G401 (cell line): ENCODE data around the gene ECT2L. TPM values are rescaled to one million over a fixed set of nuclear protein-coding genes. Genes with fewer than 3 reads are reported as not detected.

ENCODE experiments used
- DNase-seq: peaks from one replicate; pipeline ENCODE4 v3.0.0-alpha.2; 2015; ENCODE audit warnings: low spot score
- in situ Hi-C: cut with HindIII; loops from 2 replicates; pipeline ENCODE4 v1.10.0; 2016; ENCODE audit warnings: low sequenced_read_pairs, mixed read lengths
- total RNA-seq: library from RNA; depleted of rRNA; stranded (reverse); fragments of >200 nt; shearing (Covaris generic); gene quantifications from 2 replicates; pipeline ENCODE4 v1.2.3, GENCODE V29; 2014; rRNA removed

ECT2L gene, protein sequence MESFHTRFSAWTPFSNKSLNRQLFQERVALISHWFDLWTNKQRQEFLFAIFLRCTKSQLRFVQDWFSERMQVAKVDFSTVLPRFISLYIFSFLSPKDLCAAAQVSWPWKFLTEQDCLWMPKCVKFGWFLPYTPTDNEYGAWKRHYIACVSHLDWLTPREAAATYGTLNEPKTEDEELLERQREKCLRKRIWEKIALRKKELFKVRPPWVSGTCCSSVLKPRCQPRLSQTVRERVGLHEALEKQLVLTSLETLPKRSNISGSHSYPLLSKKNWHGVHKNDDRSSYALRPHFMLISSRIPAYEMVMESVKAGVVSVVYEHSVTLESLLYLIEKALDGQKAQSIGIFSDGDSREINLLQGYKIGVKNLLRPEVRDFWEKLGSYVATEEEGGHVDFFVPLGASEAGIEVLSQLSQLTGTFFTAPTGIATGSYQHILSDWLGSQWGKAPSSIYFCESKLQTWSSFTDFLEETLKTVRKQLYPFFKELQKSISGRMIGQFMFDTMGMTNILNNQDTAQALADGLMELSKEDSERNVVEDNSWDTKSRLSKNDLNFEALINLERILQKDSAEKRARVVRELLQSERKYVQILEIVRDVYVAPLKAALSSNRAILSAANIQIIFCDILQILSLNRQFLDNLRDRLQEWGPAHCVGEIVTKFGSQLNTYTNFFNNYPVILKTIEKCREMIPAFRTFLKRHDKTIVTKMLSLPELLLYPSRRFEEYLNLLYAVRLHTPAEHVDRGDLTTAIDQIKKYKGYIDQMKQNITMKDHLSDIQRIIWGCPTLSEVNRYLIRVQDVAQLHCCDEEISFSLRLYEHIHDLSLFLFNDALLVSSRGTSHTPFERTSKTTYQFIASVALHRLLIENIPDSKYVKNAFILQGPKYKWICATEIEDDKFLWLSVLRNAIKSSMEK
- total RNA-seq, result not detected in 2 replicates

GRCh38 chr6:138795809-138796603 lies at the start of gene ECT2L:
Gene ECT2L, plus strand, starts transcription at chr6:138796087. Its CDS starts 17,188 bp downstream, at chr6:138813275.
- DNase-seq, result no peak
- in situ Hi-C loops, result no loop called here

DNA sequence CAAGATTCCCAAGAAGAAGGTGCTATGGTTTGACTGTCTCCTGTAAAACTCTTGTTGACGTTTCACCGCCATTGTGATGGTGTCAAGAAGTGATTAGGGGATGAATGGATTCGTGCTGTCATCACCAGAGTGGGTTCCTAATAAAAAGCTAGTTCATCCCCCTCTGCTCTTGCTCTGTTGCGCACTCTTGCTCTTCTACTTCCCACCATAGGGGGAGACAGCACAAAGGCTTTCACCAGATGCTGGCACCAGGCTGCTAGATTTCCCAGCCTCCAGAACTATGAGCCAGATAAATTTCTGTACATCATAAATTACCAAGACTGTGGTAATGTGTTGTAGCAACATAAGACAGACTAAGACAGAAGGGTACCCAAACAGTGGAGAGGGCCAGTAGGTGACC lies 43.9 kb upstream of the ECT2L start:
- DNase-seq, result no peak
- in situ Hi-C loops, result no loop called here

- in situ Hi-C loops, result no loop called here
- no peak for DNase-seq
Observed at GRCh38 chr6:138757136-138757535, 38.8 kb upstream of the ECT2L start.

DNA sequence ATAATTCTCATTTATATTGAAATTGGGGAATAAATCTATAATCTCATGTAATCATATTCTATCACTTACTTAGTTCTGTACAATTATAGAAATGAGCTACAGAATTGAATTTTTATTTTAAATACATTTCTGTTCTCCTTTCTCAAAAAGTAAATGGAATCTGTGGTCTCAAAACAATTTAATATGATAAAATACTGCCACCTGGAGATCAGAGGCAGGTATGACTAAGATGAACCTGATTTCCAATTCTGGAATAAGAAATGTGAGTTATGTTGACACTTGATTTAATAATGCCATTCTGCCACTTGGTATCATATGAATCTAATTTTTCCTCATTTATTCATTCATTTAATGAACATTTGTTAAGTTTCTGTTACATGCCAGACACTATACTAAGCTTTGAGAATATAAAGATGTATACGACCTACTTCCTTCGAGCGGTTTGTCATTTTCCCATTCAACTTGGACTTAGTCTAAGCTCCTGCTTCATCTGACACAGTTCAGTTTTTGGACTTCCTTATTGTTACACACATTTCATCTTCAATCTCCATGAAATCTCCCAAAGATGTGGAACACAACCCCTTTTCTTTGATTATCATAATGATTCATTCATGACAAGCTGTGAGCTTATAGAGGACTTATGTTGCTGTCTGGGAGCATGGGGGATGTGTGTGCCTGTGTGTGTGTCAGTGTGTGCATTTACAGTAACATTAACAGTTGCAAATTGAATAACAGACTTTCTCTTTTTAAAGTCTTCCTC lies 29.8 kb upstream of the ECT2L start:
- peak; percentile 58 for DNase-seq
- in situ Hi-C loops, result no loop called here

DNA sequence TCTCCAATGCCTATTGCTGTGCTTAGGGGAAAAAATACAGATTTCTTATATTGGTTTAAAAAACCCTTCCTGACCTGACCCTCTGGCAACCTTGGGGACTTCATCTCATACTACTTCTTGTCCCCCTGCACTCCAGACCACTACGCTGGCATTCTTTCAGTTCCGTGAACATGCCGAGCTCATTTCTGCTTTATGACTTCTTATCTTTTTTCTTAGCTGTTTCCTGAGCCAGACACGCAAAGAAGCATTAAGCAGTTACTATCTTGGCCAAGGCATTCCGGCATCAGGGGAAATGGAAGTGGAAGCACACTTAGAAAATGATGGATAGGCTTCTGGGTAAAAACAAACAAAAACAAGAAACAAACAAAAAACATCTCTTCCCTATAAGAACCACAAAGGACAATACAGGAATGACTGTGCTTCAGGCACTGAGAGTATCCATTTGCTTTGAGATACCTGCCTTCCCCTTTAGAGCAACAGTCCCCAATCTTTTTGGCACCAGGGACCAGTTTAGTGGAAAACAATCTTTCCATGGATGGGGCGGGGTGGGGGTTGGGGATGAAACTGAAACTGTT lies 26.7 kb upstream of the ECT2L start:
- no peak for DNase-seq
- in situ Hi-C loops, result no loop called here

- in situ Hi-C loops, result no loop called here
- no peak for DNase-seq
Observed at GRCh38 chr6:138772596-138773176, 23.2 kb upstream of the ECT2L start.

DNA sequence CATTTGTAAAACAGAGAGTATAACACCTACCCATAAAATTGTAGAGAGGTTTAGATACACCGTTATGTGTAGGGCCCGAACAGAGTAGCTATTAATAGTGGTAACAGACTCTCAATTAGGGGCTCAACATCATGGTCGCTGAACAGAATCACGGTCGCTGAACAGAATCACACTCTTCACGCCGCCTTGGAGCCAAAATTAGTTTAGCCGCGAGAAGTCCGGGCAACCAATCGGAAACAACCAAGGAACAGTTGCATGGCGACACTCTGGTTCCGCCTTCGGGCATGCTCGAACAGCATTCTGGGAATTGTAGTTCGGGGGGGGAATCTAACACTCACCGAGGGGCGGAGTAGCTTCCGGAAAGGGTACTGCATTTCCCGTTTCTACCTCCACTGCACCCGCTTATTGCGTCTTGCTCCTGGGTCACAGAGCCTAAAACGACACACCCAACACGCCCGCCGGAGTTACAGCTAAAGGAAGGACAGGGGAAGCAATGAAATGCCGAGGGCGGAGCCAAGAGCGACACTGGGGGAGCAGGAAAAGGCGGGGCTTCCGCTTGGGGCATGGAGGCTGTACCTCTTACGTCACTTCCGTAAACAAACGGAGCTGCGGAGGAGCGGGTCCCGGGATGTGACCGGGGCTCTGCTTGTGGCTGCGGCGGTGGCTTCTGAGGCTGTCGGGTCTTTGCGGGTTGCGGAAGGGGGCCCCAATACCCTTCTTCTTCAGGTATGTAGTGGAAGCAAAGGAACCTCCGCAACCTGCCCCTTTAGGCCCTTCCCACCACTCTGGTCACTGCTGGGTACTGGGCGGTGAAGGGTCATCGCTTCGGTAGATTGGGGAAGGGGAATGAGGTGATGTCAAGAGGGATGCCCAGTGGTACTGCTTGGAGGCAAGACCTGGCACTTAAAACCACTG lies 22.5 kb upstream of the ECT2L start, which contains the start of gene CCDC28A:
CCDC28A (plus strand) TSS at position 593 of the 915 bp plus-strand sequence. CDS start 2,352 bp downstream, outside the sequence.
- peak; percentile 98 for DNase-seq
- in situ Hi-C loops, result no loop called here

DNA sequence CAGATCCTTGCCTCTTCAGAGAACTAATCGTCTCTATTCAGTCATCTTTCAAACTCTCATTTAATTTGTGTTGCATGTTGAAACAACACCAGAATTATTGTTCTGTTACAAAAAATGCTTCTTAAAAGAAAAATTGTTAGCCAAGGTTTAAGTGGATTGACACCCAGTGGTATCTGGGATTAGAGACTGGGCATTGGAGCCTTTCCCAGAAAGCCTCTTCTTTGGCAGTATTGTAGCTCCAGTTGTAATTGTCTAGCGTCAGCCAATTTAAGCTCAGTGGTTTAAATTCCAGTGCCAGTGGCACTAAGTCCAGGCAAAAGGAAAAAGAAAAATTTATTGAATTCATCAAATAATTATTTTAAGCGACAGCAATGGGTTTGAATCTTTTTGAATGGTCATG lies 21.5 kb upstream of the ECT2L start:
- peak; percentile 58 for DNase-seq
- in situ Hi-C loops, result no loop called here

- no peak for DNase-seq
- in situ Hi-C loops, result no loop called here
Observed at GRCh38 chr6:138776659-138777058, 19.2 kb upstream of the ECT2L start.

GRCh38 chr6:138778331-138778730 lies 17.6 kb upstream of the ECT2L start:
- DNase-seq, result no peak
- in situ Hi-C loops, result no loop called here

DNA sequence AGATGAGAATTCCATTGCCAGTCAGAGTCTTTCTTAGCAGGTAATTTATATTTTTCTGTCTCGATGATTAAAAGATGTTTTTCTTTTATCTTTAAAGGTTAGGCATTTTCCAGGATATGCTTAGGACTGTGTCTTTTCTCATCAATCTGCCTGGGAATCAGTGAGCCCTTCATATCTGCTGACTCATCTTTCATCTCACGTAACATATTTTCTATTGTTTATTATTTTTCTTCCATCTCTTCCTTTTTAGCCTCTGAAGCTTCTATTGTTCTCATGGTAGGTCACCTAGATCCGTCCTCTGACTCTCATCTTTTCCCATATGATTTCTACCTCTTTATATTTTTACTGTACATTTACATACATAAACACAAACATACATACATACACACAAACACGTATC lies 13.6 kb upstream of the ECT2L start:
- no peak for DNase-seq
- in situ Hi-C loops, result no loop called here

DNA sequence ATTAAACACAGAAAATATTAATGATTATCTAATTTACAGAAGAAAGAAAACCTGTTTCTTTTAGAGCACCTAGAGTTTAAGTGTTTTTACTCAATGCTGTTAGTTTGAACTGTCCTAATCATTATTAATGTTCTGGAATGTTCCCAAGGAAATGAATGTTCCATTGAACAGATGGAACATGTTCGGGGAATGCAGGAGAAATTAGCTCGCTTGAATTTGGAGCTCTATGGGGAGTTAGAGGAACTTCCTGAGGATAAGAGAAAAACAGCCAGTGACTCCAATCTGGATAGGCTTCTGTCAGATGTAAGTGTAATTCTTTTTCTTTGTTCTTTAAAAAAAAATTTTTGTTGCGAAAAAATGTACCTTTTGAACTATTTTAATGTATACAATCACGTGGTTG lies 10.8 kb upstream of the ECT2L start:
- DNase-seq, result peak; percentile 18
- in situ Hi-C loops, result no loop called here

DNA sequence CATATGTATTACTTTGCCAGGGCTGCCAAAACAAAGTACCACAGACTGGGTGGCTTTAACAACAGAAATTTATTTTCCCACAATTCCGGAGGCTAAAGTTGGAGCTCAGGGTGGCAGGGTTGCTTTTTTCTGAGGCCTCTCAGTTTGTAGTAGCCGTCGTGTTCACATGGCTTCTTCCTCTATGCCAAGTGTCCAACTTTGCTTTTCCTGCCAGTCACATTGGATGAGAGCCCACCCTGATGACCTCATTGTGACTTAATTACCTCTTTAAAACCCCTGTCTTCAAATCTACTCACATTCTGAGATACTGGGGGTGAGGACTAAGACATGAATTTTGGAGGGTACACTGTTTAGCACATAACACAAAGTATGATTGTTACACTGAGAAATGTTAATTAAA lies 9.9 kb upstream of the ECT2L start:
- peak; percentile 32 for DNase-seq
- in situ Hi-C loops, result no loop called here

GRCh38 chr6:138787138-138787537 lies 8.7 kb upstream of the ECT2L start:
- no peak for DNase-seq
- in situ Hi-C loops, result no loop called here

DNA sequence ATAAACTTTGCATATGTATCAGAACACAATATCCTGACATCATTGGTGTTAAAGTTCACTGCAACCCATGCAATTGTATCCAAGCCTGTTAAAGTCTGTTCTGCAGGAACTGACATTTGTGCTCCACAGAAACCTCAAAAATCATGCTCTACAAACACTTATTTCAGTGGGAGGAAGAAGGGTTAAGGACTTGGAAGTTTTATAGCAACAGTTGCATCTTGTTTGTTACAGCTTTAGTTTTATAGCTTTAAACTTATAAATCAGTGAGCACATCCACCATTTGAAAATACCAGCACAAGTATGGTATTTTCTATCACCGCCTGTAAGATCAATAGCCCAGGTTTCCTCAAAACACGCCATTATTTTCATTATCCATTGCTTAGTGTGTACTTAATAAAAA lies 884 bp downstream of the ECT2L start:
- DNase-seq, result no peak
- in situ Hi-C loops, result no loop called here

- DNase-seq, result no peak
- in situ Hi-C loops, result no loop called here
Observed at GRCh38 chr6:138797806-138798446, 2.0 kb downstream of the ECT2L start.
